H1 (cell line): Measurements from ENCODE around the gene LSR. TPM values are rescaled to one million over a fixed set of nuclear protein-coding genes. Genes with fewer than 3 reads are reported as not detected.

Experiments used
- CTCF ChIA-PET: fragments of 300-600 bp; sonication (Branson Sonifier 250); formaldehyde crosslinking; loops from one replicate; lab custom pipeline; 2021; ENCODE audit not compliant: partially characterized antibody; lab: Charles Lee
- POLR2A ChIA-PET: fragments of 300-600 bp; sonication (Branson Sonifier 250); formaldehyde crosslinking; loops from one replicate; lab custom pipeline; 2021; ENCODE audit warnings: inconsistent platforms; ENCODE audit not compliant: partially characterized antibody; lab: Charles Lee
- DNase-seq, 2 experiments: peaks; one replicate each; pipeline versions ENCODE4 v3.0.0 to v3.0.0-alpha.2; 2010 to 2022; ENCODE audit warnings: low spot score in 2 of 2, low read depth in 1 of 2, mixed read lengths in 1 of 2
- FAIRE-seq: peaks from 2 replicates; lab custom pipeline; 2011; peaks lifted over from hg19 to GRCh38; lab: Jason Lieb, UNC
- H2AFZ ChIP-seq: 2 replicates; pipeline ENCODE4 v1.8.1; 2012; ENCODE audit warnings: low read length, inconsistent platforms
- H2AK5ac ChIP-seq: 2 replicates; pipeline ENCODE4 v1.6.1; 2013; ENCODE audit warnings: low read depth, low read length
- H2BK120ac ChIP-seq: replicated peaks from 2 replicates; pipeline ENCODE3; 2013; ENCODE audit warnings: low read depth, low read length, inconsistent platforms
- H2BK12ac ChIP-seq: 2 replicates; pipeline ENCODE4 v1.6.1; 2013; ENCODE audit warnings: low read depth, low read length
- H2BK15ac ChIP-seq: 2 replicates; pipeline ENCODE4 v1.6.1; 2013; ENCODE audit warnings: low read length
- H2BK20ac ChIP-seq: 2 replicates; pipeline ENCODE4 v1.6.1; 2013; ENCODE audit warnings: low read length
- H2BK5ac ChIP-seq: 2 replicates; pipeline ENCODE4 v1.6.1; 2013; ENCODE audit warnings: low read depth, low read length
- H3K14ac ChIP-seq: 2 replicates; pipeline ENCODE4 v1.6.1; 2013; ENCODE audit warnings: inconsistent platforms; ENCODE audit not compliant: insufficient read length
- H3K18ac ChIP-seq: 2 replicates; pipeline ENCODE4 v1.6.1; 2013; ENCODE audit warnings: low read length; ENCODE audit errors: extremely low read depth
- H3K23ac ChIP-seq: 2 replicates; pipeline ENCODE4 v1.6.1; 2013; ENCODE audit warnings: inconsistent platforms; ENCODE audit not compliant: insufficient read length
- H3K23me2 ChIP-seq: 2 replicates; pipeline ENCODE4 v1.6.1; 2013; ENCODE audit warnings: low read depth, low read length
- H3K27ac ChIP-seq: 2 replicates; pipeline ENCODE4 v1.6.1; 2011; ENCODE audit warnings: low read depth, low read length, inconsistent platforms
- H3K27me3 ChIP-seq, 4 experiments: replicated peaks in 1 of 4; 1 replicate in 1 of 4; 2 replicates in 3 of 4; pipeline versions ENCODE4 v1.6.1 to v1.8.1; 2011 to 2013; ENCODE audit warnings: low read length in 3 of 4, mild to moderate bottlenecking in 3 of 4, inconsistent platforms in 2 of 4, mixed read lengths in 2 of 4, moderate library complexity in 1 of 4; ENCODE audit not compliant: control insufficient read depth in 3 of 4, insufficient read depth in 3 of 4; ENCODE audit errors: extremely low read depth in 1 of 4
- H3K36me3 ChIP-seq, 4 experiments: 2 replicates each; pipeline versions ENCODE4 v1.6.1 to v1.8.1; 2011 to 2013; ENCODE audit warnings: mild to moderate bottlenecking in 4 of 4, low read length in 3 of 4, moderate library complexity in 2 of 4, control low read depth in 1 of 4, inconsistent platforms in 1 of 4; ENCODE audit not compliant: insufficient read depth in 4 of 4, control insufficient read depth in 2 of 4
- H3K4ac ChIP-seq: replicated peaks from 2 replicates; pipeline ENCODE3; 2013; ENCODE audit warnings: low read length, low read depth, mixed read lengths, inconsistent platforms; ENCODE audit not compliant: insufficient read length
- H3K4me1 ChIP-seq, 4 experiments: replicated peaks in 1 of 4; 1 replicate in 1 of 4; 2 replicates in 3 of 4; pipeline versions ENCODE4 v1.6.1 to v1.8.1; 2011 to 2013; ENCODE audit warnings: low read length in 3 of 4, inconsistent platforms in 2 of 4, mixed read lengths in 1 of 4; ENCODE audit not compliant: insufficient read depth in 4 of 4, control insufficient read depth in 3 of 4
- H3K4me2 ChIP-seq, 2 experiments: 2 replicates each; pipeline versions ENCODE4 v1.6.1 to v1.8.1; 2011 to 2013; ENCODE audit warnings: low read depth in 2 of 2, low read length in 2 of 2, control low read depth in 1 of 2, inconsistent platforms in 1 of 2, mild to moderate bottlenecking in 1 of 2; ENCODE audit not compliant: insufficient read depth in 1 of 2
- H3K4me3 ChIP-seq, 4 experiments: fragments of 200-600, 300-600 bp in 1 of 4; sonication (generic), shearing (Covaris generic), sonication (Bioruptor Twin) in 1 of 4; 2 replicates each; pipeline versions ENCODE4 v1.5.1 to v1.8.1; 2011 to 2016; ENCODE audit warnings: low read length in 4 of 4, low read depth in 3 of 4, control low read depth in 2 of 4, inconsistent platforms in 2 of 4, mild to moderate bottlenecking in 2 of 4, mixed read lengths in 1 of 4, moderate library complexity in 1 of 4; ENCODE audit not compliant: insufficient read depth in 2 of 4; ENCODE audit errors: extremely low read depth in 1 of 4
- H3K56ac ChIP-seq: replicated peaks from 2 replicates; pipeline ENCODE3; 2013; ENCODE audit warnings: low read depth, mild to moderate bottlenecking, mixed read lengths, low read length, inconsistent platforms; ENCODE audit not compliant: insufficient read length
- H3K79me1 ChIP-seq: 2 replicates; pipeline ENCODE4 v1.6.1; 2013; ENCODE audit warnings: low read depth, low read length, control low read depth
- H3K79me2 ChIP-seq, 2 experiments: 2 replicates each; pipeline versions ENCODE4 v1.6.1 to v1.8.1; 2012 to 2013; ENCODE audit warnings: low read length in 2 of 2, mild to moderate bottlenecking in 2 of 2, inconsistent platforms in 1 of 2; ENCODE audit not compliant: insufficient read depth in 2 of 2, control insufficient read depth in 1 of 2
- H3K9ac ChIP-seq, 4 experiments: replicated peaks in 1 of 4; 1 replicate in 1 of 4; 2 replicates in 3 of 4; pipeline versions ENCODE4 v1.6.1 to v1.8.1; 2011 to 2013; ENCODE audit warnings: low read depth in 3 of 4, low read length in 3 of 4, control low read depth in 2 of 4, mild to moderate bottlenecking in 2 of 4, moderate library complexity in 2 of 4, inconsistent platforms in 1 of 4; ENCODE audit errors: extremely low read depth in 1 of 4
- H3K9me3 ChIP-seq, 2 experiments: 2 replicates each; pipeline versions ENCODE4 v1.6.1 to v1.8.1; 2012 to 2013; ENCODE audit warnings: mild to moderate bottlenecking in 2 of 2, moderate library complexity in 2 of 2, control low read depth in 1 of 2, inconsistent platforms in 1 of 2, low read depth in 1 of 2, low read length in 1 of 2, mixed read lengths in 1 of 2; ENCODE audit not compliant: insufficient read depth in 2 of 2
- H4K20me1 ChIP-seq, 2 experiments: replicated peaks in 1 of 2; 2 replicates each; pipeline versions ENCODE3 to v1.8.1; 2011 to 2013; ENCODE audit warnings: inconsistent platforms in 2 of 2, low read length in 2 of 2, mild to moderate bottlenecking in 1 of 2; ENCODE audit not compliant: insufficient read depth in 2 of 2, control insufficient read depth in 1 of 2
- H4K5ac ChIP-seq: 2 replicates; pipeline ENCODE4 v1.6.1; 2013; ENCODE audit warnings: low read length, low read depth, mixed read lengths, inconsistent platforms; ENCODE audit not compliant: insufficient read length
- H4K8ac ChIP-seq: 2 replicates; pipeline ENCODE4 v1.8.0; 2013; ENCODE audit warnings: mild to moderate bottlenecking, moderate library complexity, low read length, inconsistent platforms; ENCODE audit not compliant: insufficient read depth; ENCODE audit errors: extremely low read depth
- H4K91ac ChIP-seq: replicated peaks from 2 replicates; pipeline ENCODE3; 2013; ENCODE audit warnings: low read length, mixed read lengths, inconsistent platforms; ENCODE audit not compliant: insufficient read length
- BCL11A ChIP-seq, 2 experiments: IDR thresholded peaks; one replicate each; pipeline ENCODE4 v1.6.1; 2011; ENCODE audit warnings: low read depth in 2 of 2, low read length in 2 of 2, mild to moderate bottlenecking in 2 of 2
- CBX8 ChIP-seq: fragments of 300-800, 300-1000 bp; sonication (generic); IDR thresholded peaks from 2 replicates; pipeline ENCODE4 v1.7.1; 2016; ENCODE audit warnings: low read depth, low read length, borderline replicate concordance
- CTCF ChIP-seq, 3 experiments: IDR thresholded peaks; 1 replicate in 2 of 3; 2 replicates in 1 of 3; pipeline versions ENCODE4 v1.5.1 to v1.6.1; 2011; ENCODE audit warnings: low read length in 3 of 3, mild to moderate bottlenecking in 3 of 3, inconsistent platforms in 2 of 3, low read depth in 1 of 3, moderate library complexity in 1 of 3; ENCODE audit not compliant: insufficient read depth in 1 of 3; ENCODE audit errors: control extremely low read depth in 1 of 3
- GTF2F1 ChIP-seq: IDR thresholded peaks from 2 replicates; pipeline ENCODE4 v1.6.1; 2012; ENCODE audit warnings: low read depth, low read length, improper control_type of control experiment, borderline replicate concordance
- HDAC2 ChIP-seq, 2 experiments: fragments of 300-600 bp in 1 of 2; sonication (generic) in 1 of 2; IDR thresholded peaks; 2 replicates each; pipeline ENCODE4 v1.6.1; 2011 to 2012; ENCODE audit warnings: low read depth in 2 of 2, low read length in 2 of 2, mild to moderate bottlenecking in 2 of 2, moderate library complexity in 2 of 2, borderline replicate concordance in 1 of 2, inconsistent platforms in 1 of 2
- KDM5A ChIP-seq: fragments of 200-600 bp; IDR thresholded peaks from 2 replicates; pipeline ENCODE4 v1.7.1; 2012; ENCODE audit warnings: mild to moderate bottlenecking, low read length, inconsistent platforms, mixed read lengths
- POLR2A ChIP-seq, 2 experiments: IDR thresholded peaks; 1 replicate in 1 of 2; 2 replicates in 1 of 2; pipeline ENCODE4 v1.6.1; 2011; ENCODE audit warnings: low read depth in 2 of 2, low read length in 2 of 2, mild to moderate bottlenecking in 2 of 2; ENCODE audit errors: control extremely low read depth in 1 of 2
- TEAD4 ChIP-seq: IDR thresholded peaks from 2 replicates; pipeline ENCODE4 v1.6.1; 2012; ENCODE audit warnings: low read depth, low read length, inconsistent platforms, mixed read lengths
- WGBS, 2 experiments: shearing (Covaris generic) in 1 of 2; methylation state at CpG; one replicate each; pipeline versions ENCODE4 v1.1.6 to v1.1.7; 2013 to 2015; ENCODE audit warnings: low lambda C conversion rate in 2 of 2, mixed read lengths in 2 of 2, inconsistent platforms in 1 of 2, low coverage in 1 of 2, missing lambda C conversion rate in 1 of 2; ENCODE audit not compliant: insufficient replicate concordance in 2 of 2, insufficient coverage in 1 of 2, insufficient read length in 1 of 2; ENCODE audit errors: extremely low coverage in 1 of 2, missing lambda C conversion rate in 1 of 2; 5-methylcytosine and 5-hydroxymethylcytosine counted together
- polyA plus RNA-seq, 7 experiments: library from polyadenylated mRNA; depleted of rRNA in 3 of 7; stranded (reverse) in 5 of 7; unstranded in 2 of 7; fragments of >200 nt in 5 of 7; fragments of 200-250 nt in 2 of 7; gene quantifications; 1 replicate in 5 of 7; 2 replicates in 1 of 7; 4 replicates in 1 of 7; pipeline versions ENCODE4 v1.2.1 to v1.2.3, GENCODE V29; 2011 to 2013; ENCODE audit warnings: missing spikeins in 2 of 7, mixed read lengths in 2 of 7
- total RNA-seq: library from RNA; stranded (reverse); fragmentation: NEBNext Ultra II Directional; extraction: Animal tissue kit (Norgen Biotek cat#: 25700); gene quantifications from 2 replicates; pipeline ENCODE4 v1.2.1, GENCODE V29; 2021

LSR gene
- total and polyA plus RNA-seq, 2 of the 8 experiments (the other 6 are each of a cell fraction or from before 2014, with no cell fraction given), result 159 to 186 TPM

GRCh38 chr19:35272122-35272719 is 23.4 kb downstream of the LSR start:
- no peak overlapping the region for H3K9ac ChIP-seq

More at GRCh38 chr19:35272122-35272719, 23.4 kb downstream of the LSR start:
- TF ChIP-seq HDAC2 (IDR thresholded peaks at IDR 0.05; ENCODE audit: borderline replicate concordance in 1 of 2, low read depth in 2 of 2, low read length in 2 of 2) (no peak), KDM5A (no peak), CBX8 (no peak), POLR2A (IDR thresholded peaks at IDR 0.05; ENCODE audit: control extremely low read depth in 1 of 2, low read depth in 2 of 2, low read length in 2 of 2) (no peak), GTF2F1 (no peak), CTCF (IDR thresholded peaks at IDR 0.05; ENCODE audit: control extremely low read depth in 1 of 3, insufficient read depth in 1 of 3, low read depth in 1 of 3, low read length in 3 of 3) (no peak), TEAD4 (no peak), BCL11A (IDR thresholded peaks at IDR 0.05; ENCODE audit: low read depth in 2 of 2, low read length in 2 of 2) (no peak)
- H2BK20ac ChIP-seq, result no peak overlapping the region
- no peak overlapping the region for H3K4ac ChIP-seq
- H4K5ac ChIP-seq, result no peak overlapping the region
- H3K23ac ChIP-seq, result no peak overlapping the region
- peaks cover 16 to 28% (median 22%) of the 10 kb centered on the region in 4 experiments for H3K36me3 ChIP-seq
- no peaks in the 10 kb centered on the region for H3K9me3 ChIP-seq
- H3K14ac ChIP-seq, result no peak overlapping the region
- H3K18ac ChIP-seq, result no peak overlapping the region
- H3K4me1 ChIP-seq, result peaks cover 0 to 7% (median 3%) of the 10 kb centered on the region in 4 experiments; a peak in 4 of 7 replicates
- H3K23me2 ChIP-seq, result no peaks in the 10 kb centered on the region; the same call in 1 of the 2 replicates
- H2AFZ ChIP-seq, result no peak overlapping the region
- H4K8ac ChIP-seq, result no peak overlapping the region
- no peaks in the 10 kb centered on the region for H3K27me3 ChIP-seq
- no peak overlapping the region for H2BK12ac ChIP-seq
- no peak for FAIRE-seq
- POLR2A ChIA-PET, result interaction anchor here (0.7 to 3.1 kb wide), 6 partner anchors 8 to 40 kb away, joined by 3 to 15 read pairs (median 4); partner anchors contain the start of gene HAMP
- no peak overlapping the region for H3K4me2 ChIP-seq
- no peak overlapping the region for H2BK120ac ChIP-seq
- H3K4me3 ChIP-seq, result no peak overlapping the region
- H2AK5ac ChIP-seq, result no peak overlapping the region
- H3K27ac ChIP-seq, result no peak overlapping the region
- 0 out of 4 replicates have a peak, but pooled peaks cover 0 to 5% of the 10 kb centered on the region in 2 experiments for H3K79me2 ChIP-seq
- no peak overlapping the region for H4K91ac ChIP-seq
- no peak overlapping the region for H2BK15ac ChIP-seq
- peaks cover 0 to 8% of the 10 kb centered on the region in 2 experiments for H4K20me1 ChIP-seq
- CTCF ChIA-PET, result no interaction called here
- H3K79me1 ChIP-seq, result peaks cover 3% of the 10 kb centered on the region; the same call in 1 of the 2 replicates
- no peak overlapping the region for H2BK5ac ChIP-seq
- 90% methylated on average over 16 of the region's 16 CpGs; no CpG with 5 or more reads in 1 of the 2 experiments for WGBS, 2 experiments
- H3K56ac ChIP-seq, result no peak overlapping the region
- DNase-seq, result no peak
